ENCODE measurements around the gene SLC25A21. TPM values are rescaled to one million over a fixed set of nuclear protein-coding genes. Genes with fewer than 3 reads are reported as not detected.

The SLC25A21 gene
- total RNA-seq, 1 donor from 2014 or later: not detected

DNA sequence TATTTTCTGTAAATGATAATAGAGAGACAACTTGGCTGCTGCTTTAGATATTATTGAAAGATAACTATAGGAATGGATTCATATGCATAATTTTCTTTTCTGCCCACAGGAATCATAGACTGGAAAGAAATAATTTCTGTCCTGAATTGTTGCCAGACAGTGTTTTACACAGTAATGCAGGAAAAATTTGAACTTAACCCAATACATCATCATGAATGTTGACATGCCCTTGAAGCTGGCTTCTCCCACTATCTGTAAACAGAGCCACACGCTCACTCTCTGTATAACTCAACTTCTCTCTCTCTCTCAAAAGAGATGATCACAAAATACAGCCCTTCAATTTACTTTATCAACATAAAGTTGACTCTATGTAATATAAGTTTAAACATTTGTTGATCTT lies 454.2 kb downstream of the SLC25A21 start:
- intact Hi-C loops (cut with micrococcal nuclease): no loop called here
- H3K27ac Mint-ChIP-seq: no peak overlapping the region
- ATAC-seq (ENCODE audit: low read depth) (no peak), DNase-seq (no peak)
- POLR2A ChIA-PET: no interaction called here
- H3K4me1 Mint-ChIP-seq: no peaks in the 10 kb centered on the region
- H3K4me3 Mint-ChIP-seq: no peak overlapping the region
- CTCF ChIA-PET: no interaction called here
- H3K9me3 Mint-ChIP-seq: no peaks in the 10 kb centered on the region
- TF ChIP-seq, protein P1, sequence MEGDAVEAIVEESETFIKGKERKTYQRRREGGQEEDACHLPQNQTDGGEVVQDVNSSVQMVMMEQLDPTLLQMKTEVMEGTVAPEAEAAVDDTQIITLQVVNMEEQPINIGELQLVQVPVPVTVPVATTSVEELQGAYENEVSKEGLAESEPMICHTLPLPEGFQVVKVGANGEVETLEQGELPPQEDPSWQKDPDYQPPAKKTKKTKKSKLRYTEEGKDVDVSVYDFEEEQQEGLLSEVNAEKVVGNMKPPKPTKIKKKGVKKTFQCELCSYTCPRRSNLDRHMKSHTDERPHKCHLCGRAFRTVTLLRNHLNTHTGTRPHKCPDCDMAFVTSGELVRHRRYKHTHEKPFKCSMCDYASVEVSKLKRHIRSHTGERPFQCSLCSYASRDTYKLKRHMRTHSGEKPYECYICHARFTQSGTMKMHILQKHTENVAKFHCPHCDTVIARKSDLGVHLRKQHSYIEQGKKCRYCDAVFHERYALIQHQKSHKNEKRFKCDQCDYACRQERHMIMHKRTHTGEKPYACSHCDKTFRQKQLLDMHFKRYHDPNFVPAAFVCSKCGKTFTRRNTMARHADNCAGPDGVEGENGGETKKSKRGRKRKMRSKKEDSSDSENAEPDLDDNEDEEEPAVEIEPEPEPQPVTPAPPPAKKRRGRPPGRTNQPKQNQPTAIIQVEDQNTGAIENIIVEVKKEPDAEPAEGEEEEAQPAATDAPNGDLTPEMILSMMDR (IDR thresholded peaks at IDR 0.05): no peak
- no peaks in the 10 kb centered on the region for H3K27me3 Mint-ChIP-seq
- no peaks in the 10 kb centered on the region for H3K36me3 Mint-ChIP-seq (ENCODE audit: low read depth)

DNA sequence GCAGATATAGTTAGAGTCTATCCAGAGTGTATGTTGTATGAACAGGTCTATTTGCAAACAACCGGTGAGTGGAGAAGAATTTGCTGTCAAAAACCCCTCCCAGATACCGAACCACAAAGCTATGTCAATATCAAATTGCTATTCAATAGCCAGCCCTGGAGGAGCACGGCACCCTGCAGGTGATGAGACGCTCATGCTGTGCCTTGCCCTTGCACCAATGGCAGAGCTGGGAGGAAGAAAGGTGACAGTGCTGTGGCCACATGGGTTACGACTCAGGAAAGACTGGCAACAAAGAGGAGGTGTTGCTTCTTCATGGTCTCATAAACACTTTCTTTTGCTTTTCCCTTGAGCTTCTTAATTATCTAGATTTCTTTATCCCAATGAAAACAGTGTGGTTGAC lies 455.0 kb downstream of the SLC25A21 start:
- TF ChIP-seq, protein P1 (IDR thresholded peaks at IDR 0.05): no peak
- CTCF ChIA-PET: no interaction called here
- H3K36me3 Mint-ChIP-seq (ENCODE audit: low read depth): no peaks in the 10 kb centered on the region
- DNase-seq (no peak), ATAC-seq (ENCODE audit: low read depth) (no peak)
- no peaks in the 10 kb centered on the region for H3K27me3 Mint-ChIP-seq
- H3K4me1 Mint-ChIP-seq: no peaks in the 10 kb centered on the region
- no peak overlapping the region for H3K4me3 Mint-ChIP-seq
- intact Hi-C loops (cut with micrococcal nuclease): no loop called here
- POLR2A ChIA-PET: no interaction called here
- no peak overlapping the region for H3K27ac Mint-ChIP-seq
- no peaks in the 10 kb centered on the region for H3K9me3 Mint-ChIP-seq

DNA sequence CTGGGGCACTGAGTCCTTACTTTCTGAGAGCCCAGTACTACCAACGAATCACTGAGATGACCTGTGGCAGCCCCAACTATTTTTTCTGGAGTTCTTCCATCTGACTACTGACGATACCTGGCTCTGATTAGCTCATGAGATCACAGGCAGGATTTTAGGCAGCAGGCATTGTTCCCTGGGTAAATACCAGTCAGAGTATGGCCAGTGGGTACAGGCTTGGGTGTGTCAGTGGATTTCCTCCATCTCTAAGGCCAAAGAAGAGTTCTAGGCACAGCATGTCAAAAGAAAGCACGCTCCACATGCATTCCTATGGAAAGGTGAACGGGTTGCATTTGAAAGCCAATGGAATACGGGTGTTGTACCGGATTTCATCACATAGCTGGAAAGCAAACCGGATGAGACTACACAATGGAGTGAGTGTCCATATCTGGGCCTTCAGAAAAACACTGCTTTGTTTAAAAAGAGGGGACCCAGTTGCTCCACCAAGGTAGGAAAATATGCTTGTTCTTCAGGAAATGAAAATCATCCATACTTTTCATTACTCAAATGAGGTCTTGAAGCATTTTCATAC lies 455.7 kb downstream of the SLC25A21 start:
- DNase-seq: no peak
- no peak overlapping the region for H3K4me3 Mint-ChIP-seq
- TF ChIP-seq, protein P1 (IDR thresholded peaks at IDR 0.05): no peak
- CTCF ChIA-PET: no interaction called here
- H3K9me3 Mint-ChIP-seq: no peaks in the 10 kb centered on the region
- POLR2A ChIA-PET: no interaction called here
- H3K27me3 Mint-ChIP-seq: no peaks in the 10 kb centered on the region
- H3K36me3 Mint-ChIP-seq (ENCODE audit: low read depth): no peaks in the 10 kb centered on the region
- H3K4me1 Mint-ChIP-seq: no peaks in the 10 kb centered on the region
- no peak for ATAC-seq (ENCODE audit: low read depth)
- no peak overlapping the region for H3K27ac Mint-ChIP-seq
- intact Hi-C loops (cut with micrococcal nuclease): no loop called here

DNA sequence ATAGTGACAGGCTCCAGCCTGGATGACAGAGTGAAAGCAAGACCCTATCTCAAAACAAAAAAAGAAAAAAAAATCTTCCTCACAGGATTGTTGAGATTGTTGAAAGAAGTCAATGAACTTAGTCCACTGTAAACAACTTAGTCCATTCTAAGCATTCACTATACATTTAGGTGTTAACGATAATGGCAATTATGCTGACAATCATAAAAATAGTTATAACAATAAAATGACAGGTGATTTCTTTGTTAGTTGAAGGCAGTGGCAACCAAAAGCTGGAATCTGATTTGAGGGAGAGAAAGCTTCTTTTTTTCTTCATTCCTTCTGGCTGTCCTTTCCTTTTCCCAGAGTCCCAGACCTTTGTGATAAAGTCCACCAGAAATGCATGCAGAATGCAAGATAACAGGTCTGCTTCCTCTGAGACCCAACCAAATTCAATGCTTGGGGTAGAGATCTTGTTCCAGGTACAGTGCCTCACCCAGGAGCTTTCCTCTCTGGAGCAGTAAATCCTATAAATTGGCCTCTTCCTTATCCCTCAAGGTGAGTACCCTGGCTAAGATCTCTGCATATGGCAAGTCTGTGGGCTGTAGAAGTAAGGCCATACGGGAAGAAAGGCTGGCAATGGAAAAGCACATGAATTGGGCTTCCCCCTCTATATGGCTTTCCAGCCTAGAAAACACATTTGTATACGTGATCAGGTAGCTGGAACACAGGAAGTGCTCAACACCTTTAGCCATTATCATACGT lies 458.3 kb downstream of the SLC25A21 start:
- no peak overlapping the region for H3K27ac Mint-ChIP-seq
- no peaks in the 10 kb centered on the region for H3K27me3 Mint-ChIP-seq
- ChIA-PET POLR2A (no interaction called here), CTCF (no interaction called here)
- no peaks in the 10 kb centered on the region for H3K4me1 Mint-ChIP-seq
- ATAC-seq (ENCODE audit: low read depth) (no peak), DNase-seq (no peak)
- intact Hi-C loops (cut with micrococcal nuclease): no loop called here
- H3K9me3 Mint-ChIP-seq: no peaks in the 10 kb centered on the region
- H3K4me3 Mint-ChIP-seq: no peak overlapping the region
- TF ChIP-seq, protein P1 (IDR thresholded peaks at IDR 0.05): no peak
- no peaks in the 10 kb centered on the region for H3K36me3 Mint-ChIP-seq (ENCODE audit: low read depth)

DNA sequence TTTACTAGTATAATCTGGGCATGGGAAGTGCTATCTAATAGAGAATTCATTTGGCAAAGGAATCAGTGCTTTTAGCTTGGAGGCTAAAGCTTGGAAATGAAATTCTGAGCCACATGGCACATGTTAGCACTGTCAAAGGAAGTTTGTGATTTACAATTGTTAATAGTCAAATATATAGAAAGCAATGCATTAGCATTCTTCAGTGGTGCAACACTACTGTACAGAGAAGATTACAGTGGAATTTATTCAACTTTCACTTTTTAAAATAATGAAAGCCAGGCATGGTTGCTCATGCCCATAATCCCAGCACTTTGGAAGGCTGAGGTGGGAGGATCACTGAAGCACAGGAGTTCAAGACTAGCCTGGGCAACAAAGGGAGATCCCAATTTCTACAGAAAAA lies 464.8 kb downstream of the SLC25A21 start:
- no peak for ATAC-seq (ENCODE audit: low read depth)
- ChIA-PET POLR2A (no interaction called here), CTCF (no interaction called here)
- Mint-ChIP-seq H3K4me3 (no peak overlapping the region), H3K9me3 (no peaks in the 10 kb centered on the region), H3K36me3 (ENCODE audit: low read depth) (no peaks in the 10 kb centered on the region), H3K27ac (no peak overlapping the region), H3K4me1 (no peaks in the 10 kb centered on the region), H3K27me3 (no peaks in the 10 kb centered on the region)
- intact Hi-C loops (cut with micrococcal nuclease): no loop called here
- TF ChIP-seq, protein P1 (IDR thresholded peaks at IDR 0.05): no peak
- DNase-seq: no peak

Data from activated B cell treated with CpG ODN at 0.5 μM for 24 hours (primary cell).